GM19193 (cell line): ENCODE data around the gene LHX2.

Experiments used
- POLR2A ChIP-seq: IDR thresholded peaks from 4 replicates; pipeline ENCODE4 v1.6.1; 2011; ENCODE audit not compliant: insufficient read depth, insufficient read length; ENCODE audit errors: extremely low read depth

The LHX2 gene, protein sequence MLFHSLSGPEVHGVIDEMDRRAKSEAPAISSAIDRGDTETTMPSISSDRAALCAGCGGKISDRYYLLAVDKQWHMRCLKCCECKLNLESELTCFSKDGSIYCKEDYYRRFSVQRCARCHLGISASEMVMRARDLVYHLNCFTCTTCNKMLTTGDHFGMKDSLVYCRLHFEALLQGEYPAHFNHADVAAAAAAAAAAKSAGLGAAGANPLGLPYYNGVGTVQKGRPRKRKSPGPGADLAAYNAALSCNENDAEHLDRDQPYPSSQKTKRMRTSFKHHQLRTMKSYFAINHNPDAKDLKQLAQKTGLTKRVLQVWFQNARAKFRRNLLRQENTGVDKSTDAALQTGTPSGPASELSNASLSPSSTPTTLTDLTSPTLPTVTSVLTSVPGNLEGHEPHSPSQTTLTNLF

DNA sequence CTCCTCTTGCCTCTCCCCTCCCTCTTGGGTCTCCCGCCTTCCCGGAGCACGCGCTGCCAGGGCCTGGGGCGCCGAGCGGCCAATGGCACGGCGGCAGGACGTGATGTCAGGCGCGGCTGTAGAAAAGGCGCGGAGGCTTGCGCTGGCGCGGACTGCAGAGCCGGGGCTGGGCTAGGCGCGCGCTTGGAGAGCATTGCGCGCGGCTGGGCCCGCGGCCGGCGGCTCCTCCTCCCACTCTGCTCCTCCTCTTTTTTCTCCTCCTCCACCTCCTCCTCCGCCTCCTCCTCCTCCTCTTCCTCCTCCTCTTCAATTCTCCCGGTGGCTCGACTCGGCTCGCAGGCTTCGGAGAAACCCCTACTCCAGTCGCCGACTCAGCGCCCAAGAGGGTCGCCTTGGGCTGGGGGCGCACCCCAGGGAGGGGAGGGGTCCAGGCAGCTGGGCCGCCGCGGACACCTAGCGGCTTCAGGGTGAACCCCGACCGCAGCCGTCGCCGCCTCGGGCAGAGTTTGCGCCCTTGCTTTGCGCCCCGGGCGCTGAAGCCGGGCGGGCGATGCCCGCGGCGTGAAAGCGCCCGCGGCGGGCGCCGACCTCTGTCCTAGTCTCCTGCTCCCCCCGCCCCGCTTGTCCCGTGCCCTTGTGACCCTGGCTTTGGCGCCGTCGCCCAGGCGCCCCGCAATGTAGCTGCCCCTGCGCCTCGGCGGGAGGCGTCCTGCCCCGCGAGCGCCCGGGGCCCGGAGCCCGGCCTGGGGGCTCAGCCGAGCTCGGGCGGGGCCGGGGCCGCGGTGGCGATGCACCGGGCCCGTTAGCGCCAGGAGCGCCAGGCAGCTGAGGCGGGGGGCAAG, at the start of gene LHX2:
LHX2 (plus strand) TSS at position 309 of the 842 bp plus-strand sequence. CDS start 581 bp downstream, outside the sequence.
- no peak for TF ChIP-seq POLR2A

GRCh38 chr9:123964761-123965160, 46.8 kb upstream of the LHX2 start:
- TF ChIP-seq POLR2A: no peak

- no peak for TF ChIP-seq POLR2A
Measured at GRCh38 chr9:123965801-123966686, 45.5 kb upstream of the LHX2 start.

DNA sequence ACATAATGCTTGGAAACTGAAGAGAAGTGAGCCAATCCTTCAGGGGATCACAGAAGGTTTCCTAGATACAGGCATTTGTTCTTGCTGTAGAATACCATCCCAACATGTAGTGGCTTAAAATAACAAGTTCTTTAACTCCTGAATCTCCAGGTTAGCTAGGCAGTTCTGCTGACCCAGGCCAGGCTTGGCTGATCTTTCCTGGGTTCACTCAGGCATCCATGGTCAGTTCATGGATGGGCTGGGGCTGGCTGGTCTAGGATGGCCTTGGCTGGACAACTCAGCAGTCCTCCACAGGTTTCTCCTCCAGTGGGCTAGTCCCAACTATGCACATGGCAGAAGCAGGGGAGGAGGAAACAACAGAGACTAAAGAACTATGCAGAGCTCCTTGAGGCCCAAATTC, 44.2 kb upstream of the LHX2 start:
- no peak for TF ChIP-seq POLR2A

GRCh38 chr9:123972618-123973017, 39.0 kb upstream of the LHX2 start:
- no peak for TF ChIP-seq POLR2A

DNA sequence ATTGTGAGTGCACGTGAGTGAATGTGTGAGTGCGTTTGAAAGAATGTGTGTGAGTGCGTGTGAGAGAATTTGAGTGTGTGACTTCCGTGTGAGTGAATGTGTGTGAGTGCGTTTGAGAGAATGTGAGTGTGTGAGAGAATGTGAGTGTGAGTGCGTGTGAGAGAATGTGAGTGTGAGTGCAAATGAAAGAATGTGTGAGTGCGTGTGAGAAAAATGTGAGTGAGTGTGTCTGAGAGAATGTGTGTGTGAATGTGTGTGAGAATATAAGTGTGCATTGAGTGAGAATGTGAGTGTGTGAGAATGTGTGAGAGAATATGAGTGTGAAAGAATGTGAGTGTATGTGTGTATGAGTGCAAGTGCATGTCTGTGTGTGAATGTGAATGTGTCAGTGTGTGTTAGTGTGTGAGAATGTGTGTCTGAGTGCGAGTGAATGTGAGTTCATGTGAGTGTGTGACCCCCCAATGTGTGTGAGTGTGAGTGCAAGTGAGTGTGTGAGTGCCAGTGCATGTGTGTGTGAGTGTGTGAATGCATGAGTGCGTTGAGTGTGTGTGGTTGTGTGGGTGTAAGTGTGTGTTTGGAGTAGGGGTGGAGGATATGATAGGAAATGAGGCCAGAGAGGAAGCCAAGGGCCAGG, 37.9 kb upstream of the LHX2 start:
- no peak for TF ChIP-seq POLR2A

DNA sequence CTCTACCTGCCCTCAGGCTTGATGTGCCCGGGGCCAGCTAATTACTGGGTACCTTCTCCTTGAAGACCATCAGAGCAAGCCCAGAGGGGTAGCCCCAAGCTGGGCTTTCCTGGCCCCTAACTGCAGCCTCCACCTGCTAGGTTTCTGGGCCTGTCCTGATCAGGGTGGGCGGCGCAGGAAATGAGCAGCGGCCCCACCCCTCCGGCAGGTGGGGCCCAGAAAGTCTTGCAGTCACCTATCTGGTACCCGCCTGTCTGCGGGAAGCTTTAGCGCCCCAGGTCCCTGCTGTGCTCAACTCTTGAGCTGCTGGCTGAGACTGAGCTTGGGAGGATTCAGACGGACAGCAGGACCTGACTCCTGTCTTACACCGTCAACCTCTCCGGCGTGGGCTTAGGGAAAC, 37.1 kb upstream of the LHX2 start:
- TF ChIP-seq POLR2A: no peak

GRCh38 chr9:123975871-123976270, 35.7 kb upstream of the LHX2 start:
- no peak for TF ChIP-seq POLR2A

DNA sequence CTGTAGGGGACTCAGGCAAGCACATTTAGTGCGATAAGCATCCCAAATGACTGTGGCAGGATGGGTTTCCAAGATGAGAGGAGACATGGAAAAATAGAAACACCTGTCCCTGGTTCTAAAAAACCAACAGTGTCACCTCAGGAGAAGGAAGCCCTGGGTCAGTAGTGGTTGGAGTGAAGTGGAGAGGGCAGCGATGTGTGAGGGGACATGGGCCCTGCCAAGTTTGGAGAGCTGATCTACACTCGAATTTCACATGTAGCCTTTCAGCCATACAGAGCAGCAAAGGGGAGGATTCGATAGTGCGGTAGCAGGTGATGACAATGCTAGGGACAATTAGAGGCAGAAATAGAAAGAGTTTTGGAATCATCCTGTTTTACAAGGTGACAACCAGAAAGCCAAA, 32.6 kb upstream of the LHX2 start:
- no peak for TF ChIP-seq POLR2A

DNA sequence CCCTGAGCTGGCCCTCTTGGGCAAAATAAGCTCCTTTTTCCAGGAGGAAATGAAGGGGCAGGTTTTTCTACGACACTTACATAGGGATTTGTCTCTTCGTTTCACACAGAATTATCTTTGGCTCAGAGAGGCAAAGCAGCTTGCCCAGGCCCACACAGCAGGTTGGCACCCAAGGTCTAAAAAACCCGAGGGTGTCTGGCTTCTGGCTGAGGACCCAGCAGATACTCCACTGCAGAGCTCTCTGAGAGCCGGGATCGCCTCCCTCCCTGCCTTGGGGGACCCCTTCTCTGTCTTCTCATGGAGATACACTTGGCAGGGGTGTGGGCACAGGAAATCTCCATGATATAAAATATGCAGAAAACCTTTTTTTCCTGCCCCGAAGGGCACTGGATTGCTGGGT, 29.0 kb upstream of the LHX2 start:
- TF ChIP-seq POLR2A: no peak

GRCh38 chr9:123983047-123983446, 28.5 kb upstream of the LHX2 start:
- TF ChIP-seq POLR2A: no peak

DNA sequence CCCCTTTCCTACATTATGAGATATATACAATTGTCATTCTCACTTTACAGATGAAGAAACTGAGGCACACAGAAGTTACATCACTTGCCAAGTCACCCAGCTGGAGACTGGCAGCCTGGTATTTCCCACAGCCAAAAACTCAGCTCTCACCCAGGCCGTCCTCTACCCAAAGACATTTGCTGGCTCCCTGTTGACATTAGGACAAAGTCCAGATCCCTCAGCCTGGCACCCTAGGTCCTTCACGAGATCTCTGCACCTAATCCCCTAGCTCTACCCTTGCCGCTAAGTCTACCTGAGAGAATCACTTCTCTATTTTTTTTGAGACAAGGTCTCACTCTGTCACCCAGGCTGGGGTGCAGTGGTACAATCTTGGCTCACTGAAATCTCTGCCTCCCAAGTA, 26.8 kb upstream of the LHX2 start:
- TF ChIP-seq POLR2A: no peak

DNA sequence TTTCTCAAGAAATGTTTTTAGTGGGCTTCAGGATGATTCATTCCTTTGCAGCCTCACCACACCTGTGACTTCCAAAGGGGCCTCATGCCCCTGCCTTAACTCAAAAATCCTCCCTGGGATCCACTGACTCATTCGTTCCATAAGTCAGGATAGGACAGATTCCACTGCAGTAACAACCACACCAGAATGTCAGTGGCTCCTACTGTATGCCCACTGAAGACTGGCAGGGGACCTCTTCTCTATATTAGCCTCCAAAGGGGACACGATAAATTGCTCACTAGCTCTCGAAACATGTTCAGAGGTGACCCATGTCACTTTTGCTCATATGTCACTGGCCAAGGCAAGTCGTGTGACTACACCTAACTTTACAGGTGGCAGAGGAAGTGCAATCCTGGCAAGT, 25.7 kb upstream of the LHX2 start:
- TF ChIP-seq POLR2A: no peak

- no peak for TF ChIP-seq POLR2A
Measured at GRCh38 chr9:123990427-123990826, 21.1 kb upstream of the LHX2 start.
